GM19023 (cell line): Measurements from ENCODE around the gene KRTAP5-3.

Source experiments
- ATAC-seq: cut with Tn5 transposase; IDR thresholded peaks from one replicate; pipeline ENCODE4 v1.9.1; 2021; ENCODE audit warnings: mild to moderate bottlenecking, moderate library complexity; ENCODE audit not compliant: unreplicated experiment

Gene KRTAP5-3

DNA sequence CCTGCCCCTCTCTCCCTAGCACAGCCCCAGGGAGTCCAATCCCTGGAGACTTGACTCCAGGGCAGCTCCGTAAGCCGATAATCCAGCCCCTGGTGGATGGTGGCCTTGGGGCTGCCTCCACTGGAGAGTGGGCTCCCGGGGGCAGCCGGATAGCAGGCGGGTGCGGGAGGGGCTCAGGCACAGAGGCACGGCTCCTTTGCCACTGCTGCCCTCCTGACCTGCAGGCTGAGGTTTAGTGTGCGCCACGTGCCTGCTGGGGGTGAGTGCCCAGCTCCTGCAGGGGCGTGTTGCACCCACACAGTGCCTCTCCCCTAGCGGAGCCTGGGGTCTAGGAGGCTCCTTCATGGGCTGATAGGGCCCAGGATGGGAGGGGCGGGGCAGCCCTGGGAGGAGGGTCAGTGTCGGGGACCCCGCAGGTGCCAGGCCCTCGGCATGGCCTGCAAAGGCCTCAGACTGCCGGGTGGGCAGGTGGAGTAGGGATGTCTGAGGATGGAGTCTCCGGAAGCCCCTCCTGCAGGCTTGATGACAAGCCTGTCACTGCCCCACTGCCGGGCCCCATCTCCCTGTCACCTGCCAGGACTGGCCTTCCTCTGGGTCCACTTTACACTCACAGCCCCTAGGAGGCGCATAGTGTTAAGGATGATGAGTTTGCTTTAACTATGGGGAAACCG is 41.7 kb downstream of the KRTAP5-3 start:
- no peak for ATAC-seq

DNA sequence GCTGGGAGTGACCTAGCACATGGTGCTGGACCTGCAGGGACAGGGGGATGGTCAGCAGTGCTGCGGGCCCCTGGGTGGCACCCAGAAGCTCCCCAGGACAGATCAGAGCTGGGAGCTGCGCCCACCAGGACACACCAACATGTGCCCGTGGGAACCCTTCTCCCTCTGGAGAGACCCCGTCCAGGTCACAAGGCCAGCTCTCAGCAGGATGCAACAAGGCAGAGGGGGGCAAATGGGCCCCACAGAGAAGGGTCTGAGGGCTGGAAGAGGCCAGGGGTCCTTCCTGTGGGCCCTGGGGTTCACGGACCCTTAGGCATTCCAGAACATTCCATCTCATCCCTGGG is 42.4 kb downstream of the KRTAP5-3 start:
- no peak for ATAC-seq

DNA sequence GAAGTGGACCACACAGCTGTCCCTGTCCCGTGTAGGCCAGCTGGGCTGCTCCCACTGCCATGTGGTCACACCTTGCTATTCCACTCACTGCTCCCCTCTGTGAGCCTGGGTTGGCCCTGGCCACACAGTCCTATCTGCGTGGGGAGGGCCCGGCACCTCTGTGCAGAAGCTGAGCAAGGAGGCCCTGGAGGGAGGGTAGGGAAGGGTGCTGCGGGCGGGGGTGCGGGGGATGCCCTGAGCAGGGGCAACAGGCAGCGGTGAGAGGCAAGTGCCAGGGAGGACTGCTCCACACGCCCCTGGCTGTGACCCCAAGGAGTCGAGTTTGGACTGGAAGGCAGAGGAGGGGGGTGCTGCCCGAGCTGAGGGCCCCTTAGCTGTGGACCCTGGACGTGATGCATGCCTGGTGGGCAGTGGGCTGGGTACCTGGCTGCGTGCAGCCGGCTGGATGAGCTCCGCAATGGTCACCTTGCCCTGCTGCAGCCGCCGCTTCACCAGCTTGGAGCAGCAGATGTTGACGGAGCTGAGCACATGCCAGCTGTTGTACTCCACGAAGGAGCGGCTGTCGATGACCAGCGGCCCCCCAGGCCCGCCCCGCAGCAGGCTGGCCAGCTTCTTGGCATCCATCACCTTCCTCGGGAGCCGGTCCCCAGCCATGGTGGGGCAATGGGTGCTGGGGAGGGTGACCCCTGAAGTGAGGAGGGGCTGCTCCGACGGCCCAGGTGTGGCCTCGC is 42.9 kb downstream of the KRTAP5-3 start:
- no peak for ATAC-seq

DNA sequence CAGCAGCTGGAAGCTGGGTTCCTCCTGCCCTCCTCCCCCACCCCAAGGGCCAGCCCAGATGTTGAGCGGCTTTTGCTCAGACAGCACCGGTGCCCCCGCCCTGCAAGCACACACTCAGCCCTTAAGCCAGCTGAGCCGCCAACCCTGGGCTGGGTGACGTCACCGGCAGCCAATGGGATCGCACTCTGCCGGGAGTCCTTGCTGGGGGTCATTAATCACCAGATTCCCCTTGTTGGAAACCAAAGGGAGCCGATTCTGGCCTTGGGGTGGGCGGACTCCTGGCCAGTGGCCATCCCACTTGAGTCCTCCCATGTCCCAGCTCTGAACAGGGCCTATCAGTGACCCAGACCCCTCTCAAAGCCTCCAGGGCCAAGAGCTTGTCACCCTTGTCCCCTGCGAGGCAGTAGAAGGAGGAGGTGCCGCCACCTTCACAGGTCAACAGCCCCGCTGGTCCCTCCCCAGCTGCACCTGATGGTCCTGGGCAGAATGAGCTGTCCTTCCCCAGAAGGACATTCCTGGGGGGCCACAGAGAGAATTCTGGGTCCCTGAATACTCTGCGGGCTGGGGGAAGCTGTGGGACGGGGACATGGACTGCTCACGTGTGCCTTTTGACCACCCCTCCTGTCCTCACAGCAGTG is 43.6 kb downstream of the KRTAP5-3 start:
- no peak for ATAC-seq

DNA sequence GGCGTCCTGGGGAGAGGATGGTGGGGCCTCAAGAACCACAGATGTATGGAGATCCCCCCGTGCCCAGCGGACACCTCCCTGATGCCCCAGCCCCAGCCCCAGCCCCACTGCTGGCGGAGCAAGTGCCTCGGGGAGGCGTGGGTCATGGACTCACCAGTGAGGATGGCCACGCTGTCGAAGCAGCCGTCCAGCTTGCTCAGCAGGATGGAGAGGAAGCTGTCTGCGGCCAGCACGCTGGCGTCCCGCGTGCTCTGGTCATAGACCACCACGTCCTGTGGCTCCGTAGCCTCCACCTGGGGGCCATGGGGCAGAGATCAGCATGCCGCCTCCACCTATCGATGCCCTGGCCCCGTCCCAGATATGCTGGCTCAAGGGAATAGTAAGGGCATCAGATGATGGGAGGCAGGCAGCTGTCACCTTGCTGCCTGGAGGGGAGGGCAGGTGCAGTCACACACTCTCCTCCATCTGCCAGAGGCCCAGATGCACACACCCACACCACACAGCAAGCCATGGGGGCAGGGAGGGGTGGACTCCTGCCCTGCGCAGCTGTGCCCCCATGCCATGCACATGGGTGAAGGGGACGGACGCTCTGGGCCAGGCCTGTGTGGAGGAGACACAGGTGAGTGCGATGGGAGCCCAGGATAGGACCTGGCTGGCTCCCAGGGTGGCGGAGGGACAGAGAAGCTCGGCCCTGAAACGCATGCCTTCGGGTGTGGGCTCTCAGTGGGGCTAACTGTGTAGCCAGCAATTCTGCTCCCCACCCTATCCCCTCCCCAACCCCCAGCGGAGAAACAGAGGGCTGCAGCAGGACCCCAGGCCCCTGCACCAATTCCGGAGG is 44.3 kb downstream of the KRTAP5-3 start:
- ATAC-seq, result no peak

DNA sequence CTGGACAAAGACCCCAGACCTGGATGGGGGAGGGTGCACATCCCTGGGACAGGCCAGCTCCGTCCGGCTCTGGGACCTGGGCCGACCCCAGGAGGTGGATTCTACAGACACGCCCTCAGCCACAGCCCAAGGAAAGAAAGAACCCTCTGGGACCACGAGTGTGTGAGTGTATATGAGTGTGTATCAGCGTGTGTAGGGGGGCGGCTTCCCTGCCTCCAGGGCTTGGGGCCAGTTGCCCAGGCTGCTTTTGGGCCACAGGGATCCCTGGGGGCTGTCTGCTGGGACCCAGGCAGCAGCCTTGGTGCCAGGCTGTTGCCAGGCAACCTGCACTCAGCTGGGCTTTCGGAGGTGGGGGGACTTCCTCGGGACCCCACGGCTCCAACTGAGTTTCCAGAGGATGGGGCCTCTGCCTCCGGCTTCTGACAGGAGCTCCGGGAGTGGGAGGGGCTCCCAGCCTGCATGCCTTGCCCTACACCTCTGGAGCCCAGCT is 45.1 kb downstream of the KRTAP5-3 start:
- ATAC-seq, result no peak

DNA sequence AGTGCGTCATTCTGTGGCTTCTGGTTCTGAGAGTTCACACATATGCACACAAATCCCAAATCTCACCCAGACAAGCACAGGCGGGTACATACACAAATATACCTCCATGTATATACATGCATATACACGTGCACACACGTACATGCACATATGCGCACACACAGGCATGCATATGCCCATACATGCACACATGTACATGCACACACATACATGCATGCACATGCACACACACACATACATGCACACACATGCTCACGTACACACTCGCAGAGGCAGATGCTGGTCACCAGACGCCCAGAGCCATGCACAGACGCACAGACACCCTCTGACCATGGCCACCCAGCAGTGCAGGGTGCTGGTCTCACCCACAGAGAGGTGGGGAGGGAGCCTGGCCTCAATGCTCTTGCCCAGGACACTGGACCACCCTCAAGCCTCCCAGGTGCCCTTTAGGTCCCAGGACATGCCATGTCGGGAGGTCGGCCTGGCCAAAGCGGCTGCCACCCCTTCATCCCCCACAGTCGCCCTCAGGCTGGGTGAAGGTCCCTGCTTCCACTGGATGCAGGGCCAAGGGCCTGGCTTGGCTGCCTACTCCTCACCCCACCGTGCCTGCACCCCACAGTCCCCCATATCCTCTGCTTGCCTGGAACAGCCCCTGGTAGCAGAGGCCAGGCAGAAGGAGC is 45.7 kb downstream of the KRTAP5-3 start:
- ATAC-seq, result no peak

DNA sequence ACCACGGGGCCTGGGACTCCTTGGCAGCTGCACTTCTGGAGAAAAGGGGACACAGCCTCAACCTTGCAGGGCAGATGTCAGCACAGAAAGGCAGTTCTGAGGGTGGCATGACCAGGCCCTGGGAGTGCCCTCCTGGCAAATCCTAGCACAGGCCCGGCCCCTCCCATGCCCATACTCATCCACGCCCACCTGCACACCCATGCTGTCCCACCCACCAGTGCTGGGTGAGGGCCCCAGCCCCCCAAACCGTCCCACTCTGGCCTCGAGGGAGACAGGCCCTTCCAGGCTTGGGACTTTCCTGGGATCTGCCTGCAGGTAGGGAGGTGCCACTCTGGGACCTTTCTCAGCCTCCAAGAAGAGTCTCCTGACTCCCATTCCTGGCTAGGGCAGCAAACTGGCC is 46.3 kb downstream of the KRTAP5-3 start:
- ATAC-seq, result no peak

DNA sequence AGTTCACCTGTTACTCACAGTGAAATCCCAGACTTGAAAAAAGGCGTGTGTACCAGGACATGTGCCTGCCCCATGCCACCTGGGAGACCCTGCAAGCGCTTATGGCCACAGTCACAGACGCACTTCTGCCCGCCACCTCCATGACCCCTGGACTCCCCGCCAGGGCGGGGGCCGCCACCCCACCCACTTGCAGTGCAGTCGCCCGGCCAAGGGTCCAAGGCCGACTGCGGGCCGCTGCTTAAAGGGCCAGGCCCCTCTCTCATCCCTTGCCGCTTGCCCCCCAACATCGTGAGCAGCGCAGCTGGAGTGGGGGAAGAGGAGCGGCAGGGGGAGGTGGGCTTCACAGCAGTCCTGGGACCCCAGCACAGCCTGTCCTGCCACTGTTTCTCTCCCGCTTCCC is 47.0 kb downstream of the KRTAP5-3 start:
- ATAC-seq, result no peak

DNA sequence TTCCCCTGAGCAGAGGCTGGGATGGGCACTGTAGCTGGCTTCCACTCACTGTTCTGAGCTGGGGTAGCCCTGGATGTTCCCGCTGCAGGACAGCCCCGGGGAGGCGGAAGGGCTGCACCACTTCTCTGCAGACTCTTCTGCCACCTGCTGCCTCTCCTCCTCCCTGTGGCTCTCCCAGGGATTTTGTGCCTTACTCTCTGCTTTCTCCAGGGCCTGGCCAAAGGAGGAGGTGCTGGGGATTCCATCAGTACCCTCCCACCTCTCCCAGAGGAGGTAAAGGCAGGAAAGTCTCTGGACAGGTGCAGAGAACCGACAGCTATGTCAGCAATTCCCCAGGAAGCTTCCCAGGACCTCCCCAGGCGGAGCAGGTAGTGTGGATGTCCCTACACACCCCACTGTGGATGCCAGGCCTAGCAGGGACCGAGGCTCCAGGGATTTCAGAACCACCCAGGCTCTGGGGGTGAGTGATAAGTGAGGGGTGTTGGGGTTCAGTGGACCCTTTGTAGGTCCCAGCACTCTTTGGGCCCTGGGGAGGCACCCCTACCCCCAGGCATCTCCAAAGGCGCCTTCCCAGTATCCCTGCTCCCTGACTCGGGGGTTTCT is 47.5 kb downstream of the KRTAP5-3 start:
- ATAC-seq, result no peak

DNA sequence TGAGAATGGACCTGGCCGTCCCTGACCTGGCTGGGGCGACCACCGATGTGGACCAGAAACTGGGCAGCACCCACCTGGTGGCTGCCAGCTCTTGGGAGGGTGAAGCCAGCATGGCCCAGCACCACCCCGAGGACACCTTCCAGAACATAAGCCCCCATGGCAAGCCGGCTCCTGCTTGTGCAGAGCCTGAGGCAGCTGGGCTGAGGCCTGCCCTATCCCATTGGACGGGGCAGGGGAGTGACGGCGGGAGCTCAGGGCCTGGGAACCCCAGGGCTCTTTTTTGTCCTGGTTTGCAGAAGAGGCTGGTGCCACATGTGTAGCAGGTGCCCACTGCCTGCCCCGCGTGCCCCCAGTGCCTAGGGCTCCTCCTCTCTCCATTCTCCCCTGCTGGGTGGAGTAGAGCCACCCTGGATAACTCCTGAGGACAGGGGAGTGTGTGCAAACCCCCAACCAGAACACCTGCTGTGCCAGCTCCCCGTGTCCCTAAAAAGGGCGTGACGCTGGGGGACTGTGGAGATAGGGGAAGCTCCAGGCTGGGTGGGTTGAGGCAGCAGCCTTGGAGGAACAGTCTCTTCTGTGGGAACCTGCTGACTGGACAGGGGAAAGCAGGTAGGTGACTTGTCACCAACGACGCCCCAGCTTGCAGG is 48.1 kb downstream of the KRTAP5-3 start:
- no peak for ATAC-seq

DNA sequence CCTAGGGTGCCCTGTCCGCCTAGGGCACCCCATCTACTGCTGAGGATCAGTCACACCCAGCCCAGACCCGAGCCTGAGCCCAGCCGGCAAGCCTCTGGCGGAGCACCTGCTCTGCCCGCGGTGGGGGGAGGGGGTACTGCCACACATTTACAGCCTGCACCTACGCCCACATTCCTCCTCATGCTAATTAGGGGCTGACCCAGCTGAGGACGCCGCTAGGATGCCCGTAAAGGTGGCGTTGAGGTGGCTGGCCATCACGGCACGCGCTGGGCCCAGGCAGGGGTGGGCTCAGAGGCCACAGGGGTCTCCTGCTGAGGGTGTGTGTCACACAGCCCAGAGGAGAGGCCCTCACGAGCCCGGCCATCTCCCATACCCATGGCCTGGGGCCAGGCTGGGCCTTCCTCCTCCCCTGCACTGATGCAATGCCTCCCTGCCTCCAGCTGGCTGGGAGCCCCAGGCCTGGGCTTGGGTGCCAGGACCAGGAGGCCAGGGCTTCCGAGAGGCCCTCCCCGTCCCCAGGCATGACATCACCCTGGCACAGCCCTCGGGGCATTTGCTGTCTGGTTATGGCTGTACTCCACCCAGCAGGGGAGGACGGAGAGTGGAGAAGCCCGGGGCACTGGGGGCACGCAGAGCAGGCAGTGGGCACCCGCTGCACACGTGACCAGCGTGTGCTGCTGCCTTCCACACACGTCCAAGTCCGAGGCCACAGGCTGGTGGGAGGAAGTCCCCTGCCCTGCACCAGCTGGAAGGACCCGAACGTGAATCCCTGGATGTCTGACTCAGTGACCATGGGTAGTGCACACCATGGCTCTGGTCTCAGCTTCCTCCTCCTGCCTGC is 48.9 kb downstream of the KRTAP5-3 start:
- no peak for ATAC-seq

DNA sequence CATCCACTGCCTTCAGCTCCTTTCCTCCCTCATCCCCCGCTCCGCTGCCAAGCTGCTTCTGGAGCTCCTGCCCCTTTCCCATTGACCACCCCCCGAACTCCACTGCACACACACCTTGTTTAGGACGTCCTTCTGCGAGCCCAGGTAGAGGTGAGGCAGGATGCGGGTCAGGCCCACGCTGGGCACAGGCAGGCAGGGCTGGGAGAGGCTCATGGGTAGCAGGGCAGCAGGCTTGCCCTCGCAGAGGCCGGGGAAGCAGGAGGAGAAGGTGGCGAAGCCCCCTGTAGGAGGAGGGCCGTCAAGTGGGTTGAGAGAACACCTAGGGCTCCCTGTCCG is 49.5 kb downstream of the KRTAP5-3 start:
- ATAC-seq, result no peak

DNA sequence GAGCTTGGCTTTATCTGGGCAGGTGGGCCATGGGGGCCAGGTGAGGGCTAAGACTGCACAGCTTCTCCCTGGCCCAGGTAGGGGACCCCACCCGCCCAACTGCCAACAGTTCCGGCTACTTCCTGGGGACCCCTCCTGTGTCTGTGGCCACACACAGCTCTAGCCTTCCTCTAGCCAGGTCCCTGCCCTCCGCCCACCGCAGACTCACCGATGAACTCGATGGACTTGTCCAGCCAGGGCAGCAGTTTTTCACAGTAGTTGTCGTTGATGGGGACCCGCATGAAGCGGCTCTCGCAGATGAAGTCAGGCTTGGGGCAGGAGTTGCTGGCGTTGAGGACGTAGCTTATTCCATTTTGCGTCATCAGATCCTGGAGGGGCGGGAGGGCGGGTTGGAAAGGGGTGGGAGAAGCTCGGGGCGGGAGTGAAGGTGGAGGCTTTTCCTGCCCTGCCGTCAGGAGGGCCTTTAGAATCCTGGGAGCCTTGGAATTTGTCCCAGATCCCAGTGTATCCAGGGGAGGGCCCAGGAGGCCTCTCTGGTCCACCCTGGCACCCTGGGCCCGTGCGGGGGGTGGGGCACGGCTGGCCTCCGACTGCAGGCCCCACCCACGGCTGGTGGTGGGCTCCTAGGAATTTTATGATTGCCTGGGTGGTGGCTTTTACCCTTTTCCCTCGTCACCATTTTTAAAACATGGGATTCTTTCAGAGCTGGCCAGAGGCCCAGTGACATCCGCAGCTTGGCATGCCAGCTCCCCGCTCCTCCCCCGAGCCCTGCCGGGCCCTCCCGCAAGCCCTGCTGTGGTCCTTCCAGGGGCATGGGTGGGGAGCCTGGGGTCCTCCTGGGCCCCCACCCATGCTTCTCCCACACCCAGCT is 50.1 kb downstream of the KRTAP5-3 start:
- ATAC-seq, result no peak
